A673 (cell line): ENCODE data around the gene P2RX5. TPM values are rescaled to one million over a fixed set of nuclear protein-coding genes. Genes with fewer than 3 reads are reported as not detected.
"Not testable (repeated sequence)": the region's sequence is repeated elsewhere in the genome, so short reads cannot be mapped to it uniquely, and the experiment has no call there.

ENCODE experiments used
- BruUV-seq: library from RNA; stranded (reverse); fragments of 400-500 nt; replicated peaks from 2 replicates; lab custom pipeline; 2021; lab: Mats Ljungman, UMichigan
- CTCF ChIA-PET: fragments of 300-600 bp; sonication (Branson Sonifier 250); formaldehyde crosslinking; loops from one replicate; lab custom pipeline; 2022; ENCODE audit warnings: antibody characterized with exemption; lab: Charles Lee
- POLR2A ChIA-PET: fragments of 300-600 bp; sonication (Branson Sonifier 250); formaldehyde crosslinking; loops from one replicate; lab custom pipeline; 2022; ENCODE audit warnings: antibody characterized with exemption; ENCODE audit not compliant: low non-redundant PET; lab: Charles Lee
- DNase-seq: peaks from one replicate; pipeline ENCODE4 v3.0.0-alpha.2; 2015; ENCODE audit warnings: low spot score
- H3K27ac ChIP-seq: fragments of 200-600 bp; sonication (generic); 2 replicates; pipeline ENCODE4 v1.5.1; 2016; ENCODE audit warnings: mixed run types, low read depth, mild to moderate bottlenecking, mixed read lengths, antibody characterized with exemption, low read length; ENCODE audit not compliant: poor library complexity, severe bottlenecking
- H3K27me3 ChIP-seq: fragments of 200-600 bp; sonication (generic); replicated peaks from 2 replicates; pipeline ENCODE4 v1.6.1; 2017; ENCODE audit warnings: mixed run types, low read depth, mild to moderate bottlenecking, mixed read lengths, antibody characterized with exemption, low read length; ENCODE audit not compliant: insufficient read depth, poor library complexity
- H3K36me3 ChIP-seq: fragments of 200-600 bp; sonication (generic); 2 replicates; pipeline ENCODE4 v1.6.1; 2016; ENCODE audit warnings: mixed run types, mild to moderate bottlenecking, mixed read lengths, antibody characterized with exemption, low read length; ENCODE audit not compliant: insufficient read depth, poor library complexity, severe bottlenecking
- H3K4me1 ChIP-seq: fragments of 200-600 bp; sonication (generic); 2 replicates; pipeline ENCODE4 v1.6.1; 2017; ENCODE audit warnings: mixed run types, mild to moderate bottlenecking, mixed read lengths, antibody characterized with exemption, low read length; ENCODE audit not compliant: insufficient read depth, poor library complexity, severe bottlenecking
- H3K4me3 ChIP-seq: fragments of 200-600 bp; sonication (generic); 2 replicates; pipeline ENCODE4 v1.5.1; 2016; ENCODE audit warnings: low read depth, mixed run types, mild to moderate bottlenecking, mixed read lengths, low read length; ENCODE audit not compliant: poor library complexity, severe bottlenecking
- H3K9me3 ChIP-seq: fragments of 200-600 bp; sonication (generic); 2 replicates; pipeline ENCODE4 v1.6.1; 2016; ENCODE audit warnings: mixed run types, low read depth, mild to moderate bottlenecking, mixed read lengths, antibody characterized with exemption, low read length; ENCODE audit not compliant: poor library complexity, severe bottlenecking
- CTCF ChIP-seq: fragments of 300-800, 200-600 bp; sonication (generic); conservative IDR thresholded peaks from 2 replicates; pipeline ENCODE4 v1.5.1; 2017; ENCODE audit warnings: low read depth, mild to moderate bottlenecking, antibody characterized with exemption, low read length, moderate library complexity, mixed read lengths
- EZH2 ChIP-seq: fragments of 200-600 bp; sonication (generic); IDR thresholded peaks from 2 replicates; pipeline ENCODE4 v1.6.1; 2017; ENCODE audit warnings: borderline replicate concordance, low read depth, mild to moderate bottlenecking, mixed read lengths, antibody characterized with exemption, low read length; ENCODE audit not compliant: poor library complexity, severe bottlenecking
- intact Hi-C: fragments of 100-400 bp; cut with micrococcal nuclease; formaldehyde crosslinking; loops from one replicate; pipeline ENCODE4 v1.10.0; 2022; ENCODE audit not compliant: unreplicated experiment
- total RNA-seq: library from RNA; stranded (reverse); gene quantifications from 2 replicates; pipeline ENCODE4 v1.2.3, GENCODE V29; 2021

P2RX5 gene
- total RNA-seq, 1 experiment from 2014 or later: 0.45 TPM

DNA sequence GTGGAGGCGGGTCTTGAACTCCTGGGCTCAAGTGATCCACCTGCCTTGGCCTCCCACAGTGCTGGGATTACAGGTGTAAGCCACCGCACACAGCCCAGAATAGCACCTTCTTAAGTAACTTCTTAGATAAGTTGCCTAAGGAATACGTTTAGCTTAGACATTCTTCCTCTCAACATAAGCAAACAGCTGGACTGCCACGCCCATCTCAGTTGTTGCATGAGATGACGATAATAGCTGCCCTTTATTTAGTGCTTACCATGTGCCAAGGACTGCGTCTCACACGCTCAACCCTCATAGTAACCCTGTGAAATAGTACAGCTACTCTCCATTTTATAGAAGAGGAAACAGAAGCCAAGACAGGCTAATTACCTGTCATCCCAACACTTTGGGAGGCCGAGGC, 39.6 kb upstream of the P2RX5 start:
- intact Hi-C loops: loop anchor here (5.0 to 10.0 kb wide), 3 partner anchors 67 to 272 kb away; partner anchors contain the start of genes ITGAE and P2RX1
- Histone ChIP-seq H3K36me3 (no peaks in the 10 kb centered on the region), H3K27me3 (no peaks in the 10 kb centered on the region), H3K9me3 (no peaks in the 10 kb centered on the region), H3K4me1 (no peaks in the 10 kb centered on the region), H3K27ac (no peak overlapping the region), H3K4me3 (no peak overlapping the region)
- no peak for DNase-seq
- POLR2A ChIA-PET: no interaction called here
- CTCF ChIA-PET: no interaction called here
- no TSS peak for BruUV-seq
- no peak for TF ChIP-seq EZH2
- TF ChIP-seq CTCF: no peak

GRCh38 chr17:3734911-3735276, 38.9 kb upstream of the P2RX5 start:
- CTCF ChIA-PET: interaction anchor here (0.6 to 0.9 kb wide), 2 partner anchors 12 to 111 kb away, joined by 3 read pairs; partner anchors contain the start of genes HASPIN and NCBP3
- intact Hi-C loops: loop anchor here (5.0 to 10.0 kb wide), 3 partner anchors 67 to 272 kb away; partner anchors contain the start of genes ITGAE and P2RX1
- POLR2A ChIA-PET: not testable (repeated sequence)

DNA sequence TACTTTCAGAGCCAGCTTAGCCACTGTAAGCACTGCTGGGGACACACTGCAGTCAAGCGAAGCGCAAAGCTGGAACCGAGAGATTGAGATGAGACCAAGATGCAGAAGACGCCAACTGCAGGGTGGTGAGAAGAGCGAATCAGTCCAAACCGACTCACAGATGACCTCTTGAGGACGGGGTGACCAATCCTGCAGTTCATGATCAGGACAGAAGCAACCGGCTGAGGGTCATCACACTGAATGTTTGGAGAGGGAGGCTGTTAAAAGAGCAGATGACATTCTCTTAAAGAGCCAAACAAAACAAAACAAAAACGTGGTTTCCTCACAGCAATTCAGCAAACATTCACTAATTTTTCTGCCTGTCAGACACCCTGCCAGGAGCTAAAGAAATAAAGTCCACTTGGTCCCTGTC, 36.3 kb upstream of the P2RX5 start:
- no peaks in the 10 kb centered on the region for H3K27me3 ChIP-seq
- TF ChIP-seq EZH2: no peak
- TF ChIP-seq CTCF: no peak
- no peak overlapping the region for H3K27ac ChIP-seq
- BruUV-seq: no TSS peak
- H3K4me3 ChIP-seq: no peak overlapping the region
- DNase-seq: no peak
- peaks cover 12% of the 10 kb centered on the region for H3K36me3 ChIP-seq
- intact Hi-C loops: loop anchor here (10.0 kb wide), 1 partner anchor 183 kb away; the partner anchor contains the start of gene P2RX1
- H3K9me3 ChIP-seq: no peaks in the 10 kb centered on the region
- ChIA-PET CTCF (no interaction called here), POLR2A (no interaction called here)
- no peaks in the 10 kb centered on the region for H3K4me1 ChIP-seq

More at GRCh38 chr17:3734911-3735276, 38.9 kb upstream of the P2RX5 start:
- BruUV-seq, H3K4me3 ChIP-seq, H3K27me3 ChIP-seq, H3K27ac ChIP-seq, H3K9me3 ChIP-seq, DNase-seq, H3K4me1 ChIP-seq, H3K36me3 ChIP-seq: not testable (repeated sequence)
